T-helper 2 cell treated with Interferon-gamma antibody and Interleukin-4, amounts not matched to agents 100 ng/mL and 5 ng/mL, for 36 hours (primary cell): Measurements from ENCODE around the gene FPGS. TPM values are rescaled to one million over a fixed set of nuclear protein-coding genes. Genes with fewer than 3 reads are reported as not detected.
"Not testable (repeated sequence)": the region's sequence is repeated elsewhere in the genome, so short reads cannot be mapped to it uniquely, and the experiment has no call there.

Experiments
- intact Hi-C: fragments of 100-400 bp; cut with micrococcal nuclease; formaldehyde crosslinking; loops from one replicate; pipeline ENCODE4 v1.15.1; 2023
- total RNA-seq: library from RNA; stranded (reverse); gene quantifications from 2 replicates; pipeline ENCODE4 v1.2.3, GENCODE V29; 2022

FPGS gene
- total RNA-seq, 1 donor from 2014 or later, result 97.5 TPM

DNA sequence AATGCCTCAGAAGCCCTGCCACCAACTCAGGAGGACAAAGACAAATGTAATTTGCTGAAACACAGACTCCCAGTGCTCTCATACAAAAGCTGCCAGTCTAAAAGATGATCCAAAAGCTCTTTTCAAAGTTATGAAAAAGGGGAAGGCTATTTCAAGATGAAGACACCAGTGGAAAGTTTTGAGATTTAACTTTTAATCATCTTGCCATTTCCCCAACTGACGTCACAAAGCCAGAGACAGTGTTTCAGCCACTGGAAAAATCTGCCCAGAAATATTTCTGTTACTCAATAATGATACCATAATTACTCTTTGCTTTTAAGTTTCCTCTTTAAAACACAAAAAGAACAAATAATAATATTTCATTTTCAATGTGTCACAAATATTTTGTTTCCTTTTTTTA is 30.9 kb downstream of the FPGS start:
- intact Hi-C loops, result no loop called here

DNA sequence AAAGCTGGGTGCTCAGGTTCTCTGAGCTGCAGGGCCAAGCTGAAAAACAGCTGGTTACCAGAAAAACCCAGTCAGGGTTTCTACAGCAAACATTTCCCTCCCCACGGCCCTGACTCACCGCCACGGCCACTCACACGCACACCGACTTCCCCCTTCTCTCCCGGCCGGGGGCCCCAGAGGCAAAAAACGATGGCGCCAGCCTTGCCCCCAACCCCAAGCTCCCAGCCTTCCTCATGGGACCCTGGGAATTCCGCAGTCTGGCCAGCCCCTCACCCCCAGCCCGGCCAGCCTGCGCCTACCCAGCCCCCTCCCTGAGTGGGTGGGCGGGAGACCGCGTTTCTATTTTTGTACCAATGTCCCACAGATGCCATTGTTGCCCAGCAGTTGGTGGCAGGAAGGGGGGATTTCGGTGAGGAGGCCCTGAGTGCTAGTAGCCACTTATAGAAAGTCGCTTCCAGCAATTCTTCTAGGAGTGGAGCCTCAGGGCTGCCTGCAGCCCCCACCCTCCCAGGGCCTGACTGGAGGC is 33.4 kb downstream of the FPGS start:
- intact Hi-C loops, result no loop called here

DNA sequence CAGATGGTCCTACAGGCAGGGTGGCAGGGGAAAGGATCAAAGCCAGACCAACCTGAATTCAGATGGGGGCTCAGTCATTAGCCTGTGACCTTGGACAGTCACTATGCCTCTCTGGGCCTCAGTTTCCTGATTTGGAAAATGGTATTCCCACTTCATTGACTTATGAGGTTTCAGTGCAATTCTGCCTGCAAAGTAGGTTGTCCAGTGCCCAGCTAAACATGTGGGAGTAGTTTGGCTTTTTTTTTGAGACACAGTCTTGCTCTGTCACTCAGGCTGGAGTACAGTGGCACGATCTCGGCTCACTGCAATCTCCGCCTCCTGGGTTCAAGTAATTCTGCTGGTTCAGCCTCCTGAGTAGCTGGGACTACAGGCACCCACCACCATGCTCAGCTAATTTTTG is 33.9 kb downstream of the FPGS start:
- intact Hi-C loops, result not testable (repeated sequence)

DNA sequence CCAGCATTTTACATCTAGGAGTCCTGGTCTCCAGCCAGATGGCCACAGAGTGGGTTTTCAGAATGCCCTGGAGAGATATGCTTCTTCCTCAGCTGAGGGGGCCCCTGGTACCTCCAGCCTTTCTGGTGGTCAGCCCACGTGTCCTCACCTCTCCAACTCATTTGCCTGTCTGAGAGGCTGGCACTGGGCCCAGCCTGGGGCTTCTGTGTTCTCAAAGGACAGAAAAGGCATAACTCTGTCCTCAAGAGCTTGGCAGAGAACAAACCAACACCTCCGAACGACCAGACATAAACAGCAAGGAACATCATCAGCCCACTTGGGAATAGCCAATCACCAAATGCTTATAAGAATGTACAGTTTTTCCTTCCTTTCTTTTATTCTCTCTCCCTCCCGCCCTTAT is 34.7 kb downstream of the FPGS start:
- intact Hi-C loops, result no loop called here

DNA sequence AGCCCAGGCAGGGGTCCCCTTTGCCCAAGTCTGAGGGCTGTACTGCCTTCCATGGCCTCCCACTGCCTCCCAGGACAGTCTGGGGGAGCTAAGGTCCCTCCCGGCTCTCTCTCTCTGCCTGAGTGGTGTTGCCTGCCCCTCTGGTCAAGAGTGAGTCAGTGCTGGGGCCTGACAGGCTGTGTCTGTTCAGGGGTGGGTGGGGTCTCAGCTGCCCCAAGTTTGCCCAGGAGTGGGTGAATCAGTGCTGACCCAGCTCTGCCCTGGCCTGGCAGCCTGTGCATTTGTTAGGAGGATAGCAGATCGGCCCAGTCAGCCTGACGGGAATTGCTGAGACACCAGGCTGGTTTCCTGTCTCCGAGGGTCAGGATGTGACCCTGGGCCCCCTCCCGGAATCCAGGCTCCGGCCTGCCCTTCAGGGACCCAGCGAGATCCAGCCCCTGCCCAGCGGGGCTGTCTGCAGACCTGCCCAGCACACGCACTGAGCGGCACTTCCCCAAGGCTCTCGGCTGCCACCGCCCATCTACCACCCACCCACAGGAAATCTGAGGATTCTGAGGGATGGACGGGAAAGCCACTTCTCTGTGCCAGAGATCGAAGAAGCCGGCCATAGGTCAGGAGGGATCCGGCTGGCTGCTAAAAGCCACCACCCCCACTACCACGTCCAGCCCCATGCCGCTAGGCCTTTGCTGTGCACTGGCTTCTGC is 35.8 kb downstream of the FPGS start:
- intact Hi-C loops, result no loop called here

DNA sequence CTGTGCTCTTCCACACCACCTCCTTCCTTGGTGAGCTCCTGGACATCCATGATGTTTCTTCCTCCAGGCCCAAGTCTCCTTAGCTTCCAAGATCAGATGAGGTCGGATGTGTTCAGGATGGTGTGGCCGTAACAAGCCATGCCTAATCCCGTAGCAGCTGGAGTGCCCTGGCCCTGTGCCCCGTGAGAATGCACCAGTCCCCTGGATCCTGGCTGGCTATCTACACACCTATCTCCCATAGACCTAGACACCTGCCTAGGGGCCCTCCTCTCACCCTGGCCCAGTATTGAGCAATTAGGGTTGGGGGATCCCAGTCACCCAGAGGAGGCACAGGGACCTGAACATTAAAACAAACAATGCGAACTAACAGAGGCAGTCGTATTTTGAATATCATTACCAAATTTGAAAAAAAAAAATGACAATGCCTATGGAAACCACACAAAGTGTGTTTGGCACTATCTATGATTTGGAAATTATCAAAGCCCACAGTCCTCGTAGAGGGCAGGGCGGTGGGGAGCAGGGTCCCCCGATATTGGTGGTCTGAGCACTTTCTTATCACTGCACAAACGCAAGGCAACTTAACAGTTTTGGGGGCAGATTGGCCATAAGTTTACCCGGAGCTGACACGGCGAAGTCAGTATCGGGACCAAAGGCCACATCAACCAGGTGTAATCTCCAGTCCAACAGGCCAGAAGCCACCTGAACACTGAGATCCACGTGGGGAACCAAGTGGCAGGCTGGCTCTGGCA is 38.6 kb downstream of the FPGS start:
- intact Hi-C loops, result no loop called here

DNA sequence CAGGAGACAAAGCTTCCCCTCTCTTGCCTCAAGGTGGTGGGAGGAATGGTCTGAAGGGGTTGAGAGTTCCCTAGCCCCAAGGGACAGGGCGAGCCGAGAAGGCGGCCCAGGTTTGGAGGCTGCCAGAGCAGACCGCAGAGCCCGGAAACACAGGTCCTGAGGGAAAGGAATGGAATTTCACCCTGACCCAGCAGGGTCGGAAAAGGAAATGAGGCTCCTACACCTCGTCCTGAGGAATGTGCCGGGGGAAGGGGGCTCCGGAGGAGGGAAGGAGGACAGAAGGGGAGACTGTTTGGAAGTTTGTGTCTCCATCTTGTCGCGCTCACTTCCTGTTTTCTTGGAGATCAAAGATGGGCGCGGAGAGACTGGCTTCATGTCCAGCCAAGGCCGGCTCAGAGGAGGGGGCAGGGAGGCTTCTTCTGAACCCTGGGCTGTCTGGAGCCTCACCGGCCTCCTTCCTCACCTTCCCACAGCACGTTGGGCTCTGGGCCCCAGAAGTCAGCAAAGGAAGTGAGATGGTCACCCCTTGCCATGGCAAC is 42.2 kb downstream of the FPGS start:
- intact Hi-C loops, result no loop called here

DNA sequence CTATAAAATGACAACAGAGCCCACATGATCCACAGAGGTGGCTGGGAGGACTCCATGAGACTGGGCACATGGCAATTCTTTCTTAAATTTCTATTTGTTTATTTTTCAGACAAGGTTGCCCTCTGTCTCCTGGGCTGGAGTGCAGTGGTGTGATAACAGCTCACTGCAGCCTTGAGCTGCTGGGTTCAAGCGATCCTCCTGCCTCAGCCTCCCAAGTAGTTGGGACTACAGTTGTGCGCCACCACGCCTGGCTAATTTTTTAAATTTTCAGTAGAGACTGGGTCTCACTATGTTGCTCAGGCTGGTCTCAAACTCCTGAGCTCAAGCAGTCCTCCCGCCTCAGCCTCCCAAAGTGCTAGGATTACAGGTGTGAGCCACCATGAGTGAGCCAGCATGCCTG is 42.9 kb downstream of the FPGS start:
- intact Hi-C loops, result not testable (repeated sequence)

DNA sequence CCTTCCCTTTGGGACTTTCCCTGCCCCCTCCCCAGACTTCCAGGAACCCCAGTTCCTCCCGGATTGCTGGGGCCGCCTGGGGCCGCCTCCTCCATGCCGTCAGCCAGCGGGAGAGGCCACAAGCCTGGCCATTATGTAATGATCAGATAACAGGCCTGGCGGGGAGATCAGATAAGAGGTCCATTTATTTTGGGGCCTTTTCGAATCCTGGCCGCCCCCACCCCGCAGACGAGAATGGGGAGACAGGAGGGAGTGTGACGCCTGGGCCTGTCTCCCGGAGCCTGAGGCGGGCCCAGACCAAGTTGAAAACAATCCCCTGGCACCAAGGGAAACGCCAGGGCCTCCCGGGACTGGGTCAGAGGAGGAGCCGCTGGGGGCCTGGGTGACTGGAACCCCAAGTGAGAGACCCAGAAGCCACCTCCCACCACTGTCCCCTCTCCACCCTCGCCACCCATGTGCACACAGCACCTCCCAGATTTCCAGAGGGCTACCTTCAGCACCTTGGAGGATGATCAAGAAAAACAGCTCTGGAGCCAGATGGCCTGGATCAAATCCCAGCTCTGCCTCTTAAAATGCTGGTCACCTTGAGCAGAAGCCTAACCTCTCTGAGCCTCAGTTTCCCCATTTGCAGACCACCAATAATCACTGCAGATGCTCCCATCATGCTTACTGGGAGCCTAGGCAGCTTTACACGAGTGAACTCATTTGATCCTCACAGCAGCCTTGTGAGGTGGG is 43.9 kb downstream of the FPGS start:
- intact Hi-C loops, result no loop called here

DNA sequence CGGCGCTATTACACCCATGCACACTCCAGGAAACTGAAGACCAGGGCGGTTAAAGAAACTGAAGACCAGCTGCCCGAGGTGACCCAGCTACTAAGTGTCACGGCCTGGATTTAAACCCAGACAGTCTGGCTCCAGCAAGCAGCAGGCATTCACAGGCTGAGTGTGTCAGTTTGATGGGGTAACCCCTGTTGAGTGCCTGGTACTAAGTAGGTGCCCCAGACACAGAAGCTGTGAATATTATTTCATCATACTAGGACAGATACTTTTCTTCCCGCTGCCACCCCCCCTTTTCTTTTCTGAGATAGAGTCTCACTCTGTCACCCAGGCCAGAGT is 44.5 kb downstream of the FPGS start:
- intact Hi-C loops, result no loop called here

DNA sequence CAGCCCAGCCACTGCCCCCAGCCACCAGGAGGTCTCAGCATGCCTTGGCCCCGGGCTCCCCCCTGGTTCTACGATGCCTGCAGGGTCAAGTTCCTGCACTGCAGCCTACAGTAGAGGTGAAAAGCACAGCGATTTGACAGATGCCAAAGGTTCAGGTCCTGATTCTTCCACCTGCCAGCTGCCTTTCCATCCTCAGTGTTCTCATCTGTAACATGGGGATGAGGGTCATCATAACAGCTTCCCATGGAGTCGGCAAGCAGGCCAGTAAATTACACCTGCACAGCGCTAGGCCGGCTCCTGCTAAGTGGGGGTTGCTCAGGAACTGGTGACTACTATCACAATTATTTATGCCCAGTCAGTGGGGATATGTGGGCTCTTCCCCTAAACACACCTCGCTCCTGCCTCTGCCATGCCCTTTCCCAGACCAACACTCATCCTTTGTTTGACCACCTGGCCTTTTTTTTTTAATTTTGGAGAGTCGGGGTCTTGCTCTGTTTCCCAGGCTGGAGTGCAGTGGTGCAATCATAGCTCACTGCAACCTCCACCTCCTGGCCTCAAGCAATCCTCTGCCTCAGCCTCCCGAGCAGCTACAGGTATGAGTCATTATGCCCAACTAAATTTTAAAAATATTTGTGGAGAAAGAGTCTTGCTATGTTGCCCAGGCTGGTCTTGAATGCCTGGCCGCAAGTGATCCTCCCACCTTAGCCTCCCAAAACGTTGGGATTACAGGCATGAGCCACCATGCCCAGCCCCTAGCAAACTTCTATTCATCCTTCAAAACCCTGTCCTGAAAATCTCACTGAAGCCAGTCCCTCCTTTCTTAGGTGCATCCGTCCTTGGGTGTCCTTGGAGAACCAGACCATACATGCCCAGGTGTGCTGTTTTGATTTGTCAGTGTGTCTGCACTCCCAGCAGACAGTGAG is 45.4 kb downstream of the FPGS start:
- intact Hi-C loops, result no loop called here

DNA sequence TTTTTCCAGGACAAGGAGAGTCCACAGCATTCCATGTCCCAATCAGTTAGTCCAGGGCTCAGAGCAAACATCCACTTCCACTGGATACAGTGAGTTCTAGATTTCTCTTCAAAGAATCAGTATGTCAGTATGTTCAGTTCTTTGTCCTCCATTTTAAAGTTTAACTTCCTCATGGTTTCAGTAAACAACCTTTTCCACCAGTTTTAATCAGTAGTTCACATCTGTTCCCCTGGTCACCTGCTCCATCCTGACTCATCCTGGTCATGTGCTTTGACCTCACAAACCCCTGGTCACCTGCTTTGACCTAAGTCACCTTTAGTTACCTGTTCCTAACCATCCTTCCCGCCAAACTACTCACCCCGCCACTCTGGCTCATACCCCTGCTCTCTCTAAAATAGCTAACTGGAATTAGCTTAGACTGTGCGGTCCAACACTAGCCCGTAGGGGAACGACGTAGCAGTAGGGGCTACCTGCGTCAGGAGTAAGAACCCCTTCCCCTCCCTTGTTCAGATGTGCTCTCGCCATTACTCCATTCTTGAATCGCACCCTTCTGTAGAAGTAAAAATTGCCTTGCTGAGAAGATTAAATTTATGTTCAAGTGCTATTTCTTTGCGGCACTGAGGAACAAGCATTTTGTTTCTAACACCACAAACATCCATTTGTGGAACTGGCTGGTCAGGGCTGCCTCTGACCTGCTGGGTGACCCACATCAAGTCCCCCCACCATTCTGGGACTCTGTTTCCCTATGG is 46.2 kb downstream of the FPGS start:
- intact Hi-C loops, result no loop called here

DNA sequence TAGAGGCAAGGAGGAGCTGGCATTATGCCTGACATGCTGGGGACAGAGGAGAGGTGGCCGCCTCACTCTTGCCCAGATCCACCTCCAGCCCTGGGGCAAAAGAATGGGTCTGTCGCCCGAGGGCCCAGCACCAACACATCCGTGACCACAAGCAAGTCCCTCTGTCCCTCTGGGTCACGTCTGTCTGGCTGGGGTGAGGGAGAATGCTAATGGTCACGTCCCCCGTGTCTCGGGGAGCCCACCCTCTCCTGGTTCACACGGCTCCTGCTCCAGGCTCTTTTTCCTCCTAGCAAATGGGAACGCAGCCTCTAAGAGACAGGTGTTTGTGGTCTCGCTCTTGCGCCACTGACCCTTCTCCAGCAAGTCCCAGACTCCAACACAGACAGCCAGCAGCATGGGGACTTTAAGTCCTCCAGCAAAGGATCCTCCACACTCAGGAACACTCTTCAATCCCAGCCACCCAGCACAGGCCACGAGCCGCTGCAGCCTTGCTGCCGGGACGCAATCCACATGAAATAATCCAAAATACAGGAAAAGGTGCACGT is 47.7 kb downstream of the FPGS start:
- intact Hi-C loops, result no loop called here

DNA sequence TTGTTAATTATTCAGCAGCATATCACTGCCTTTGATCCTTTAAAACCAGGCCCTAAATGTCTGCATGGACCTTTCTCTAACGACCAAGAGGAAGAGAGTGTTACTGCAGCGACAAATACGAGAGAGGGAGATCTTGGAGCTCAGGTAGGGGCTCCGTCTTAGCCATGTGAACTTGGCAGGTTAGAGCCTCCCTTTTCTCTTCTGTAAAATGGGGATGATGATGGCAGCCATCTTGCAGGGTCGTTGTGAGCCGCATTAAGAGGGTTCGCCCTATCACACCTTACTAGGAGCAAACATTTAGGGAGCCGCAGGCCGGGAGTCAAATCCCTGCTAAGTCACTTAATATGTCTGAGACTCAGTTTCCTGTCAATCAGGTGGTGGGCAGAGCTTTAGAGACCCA is 50.1 kb downstream of the FPGS start:
- intact Hi-C loops, result no loop called here

DNA sequence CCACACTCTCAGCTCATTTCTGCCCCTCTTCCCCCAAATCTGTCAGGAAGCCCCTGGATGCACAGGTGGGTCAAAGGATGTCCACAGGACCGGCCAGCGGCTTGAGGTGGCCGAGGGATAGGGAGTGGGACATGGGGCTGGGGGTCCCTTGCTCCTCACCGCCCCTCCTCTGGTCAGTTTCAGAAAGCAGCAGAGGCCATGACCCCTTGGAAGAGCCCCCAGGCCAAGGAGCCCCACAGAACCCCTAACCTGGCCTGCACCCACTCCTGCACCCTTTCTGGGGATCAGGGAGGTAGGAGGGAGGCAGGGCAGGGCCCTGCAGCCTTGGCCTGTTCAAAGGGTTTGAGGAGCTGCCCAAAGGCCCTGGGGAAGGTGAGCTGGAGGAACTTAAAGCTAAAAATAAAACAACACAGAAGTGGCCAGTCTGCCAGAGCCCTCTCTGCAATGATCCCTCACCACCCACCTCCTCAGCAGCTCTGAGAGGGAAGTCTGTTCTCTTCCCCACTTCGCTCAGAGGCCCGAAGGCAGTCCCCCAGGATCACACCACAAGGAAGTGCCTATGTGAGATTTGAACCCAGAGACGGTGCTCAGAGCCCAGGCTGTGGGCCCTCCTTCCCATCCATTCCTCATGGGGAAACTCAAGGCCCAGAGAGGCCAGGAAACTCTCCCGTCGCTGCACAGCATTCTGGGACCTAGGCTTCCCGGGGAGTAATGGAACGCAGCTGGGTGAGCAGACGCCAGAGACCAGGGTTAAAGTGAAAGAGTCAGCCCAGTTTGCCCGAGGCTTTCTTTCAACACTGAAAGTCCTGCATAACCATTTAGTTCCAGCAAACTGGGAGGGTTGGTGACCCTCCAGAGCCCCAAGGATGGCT is 50.9 kb downstream of the FPGS start:
- intact Hi-C loops, result no loop called here

DNA sequence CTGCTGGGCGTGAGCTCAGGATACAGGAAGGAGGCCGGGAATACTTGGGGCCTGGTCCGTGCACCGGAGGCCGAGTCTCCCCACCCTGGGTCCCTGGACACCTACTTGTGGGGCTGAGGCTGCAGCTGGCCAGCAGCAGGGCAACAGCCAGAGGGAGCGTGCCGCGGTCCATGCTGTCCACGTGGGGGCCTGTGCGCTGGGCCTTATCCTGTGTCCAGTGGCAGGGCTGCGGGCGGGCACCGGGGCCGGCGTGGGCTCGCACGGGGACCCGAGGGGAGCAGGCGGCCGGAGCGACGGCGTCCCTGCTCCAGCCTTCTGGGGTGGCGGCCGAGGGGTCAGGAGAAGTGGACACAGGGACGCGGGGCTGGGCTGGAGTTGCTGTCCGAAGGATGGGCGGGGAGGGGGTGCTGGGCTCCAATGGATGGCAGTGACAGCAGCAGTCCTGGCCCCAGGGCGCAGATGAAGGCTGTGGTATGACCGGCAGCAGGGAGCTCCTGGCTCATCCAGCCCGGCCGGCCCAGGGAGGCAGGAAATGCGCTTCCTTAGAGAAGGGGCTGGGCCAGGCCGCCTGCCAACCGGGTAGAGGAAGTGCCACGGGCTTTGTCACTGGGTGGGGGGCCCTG is 51.6 kb downstream of the FPGS start, which contains the start of gene ENG:
Gene ENG, minus strand, starts transcription at position 475 of the 623 bp plus-strand sequence. Its CDS starts 303 bp downstream, at position 172.
- intact Hi-C loops, result no loop called here

DNA sequence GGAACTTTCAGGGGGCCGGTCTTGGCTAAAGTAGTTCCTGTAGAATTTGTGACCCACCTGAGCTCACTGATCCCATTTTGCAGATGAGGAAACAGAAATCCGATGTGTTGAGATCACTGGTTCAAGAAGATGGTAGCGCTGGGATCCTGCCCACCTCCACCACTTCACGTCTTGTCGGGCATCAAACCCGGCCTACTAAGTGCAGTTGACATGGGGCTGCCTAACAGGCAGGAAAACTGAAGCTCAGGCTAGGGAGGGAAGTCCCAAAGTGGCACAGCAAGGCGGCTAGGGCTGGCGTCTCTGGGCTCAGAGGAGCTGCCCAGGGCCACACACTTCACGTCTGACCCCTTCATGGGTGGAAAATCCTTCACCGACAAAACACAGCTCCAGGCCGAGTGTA is 52.3 kb downstream of the FPGS start:
- intact Hi-C loops, result no loop called here

DNA sequence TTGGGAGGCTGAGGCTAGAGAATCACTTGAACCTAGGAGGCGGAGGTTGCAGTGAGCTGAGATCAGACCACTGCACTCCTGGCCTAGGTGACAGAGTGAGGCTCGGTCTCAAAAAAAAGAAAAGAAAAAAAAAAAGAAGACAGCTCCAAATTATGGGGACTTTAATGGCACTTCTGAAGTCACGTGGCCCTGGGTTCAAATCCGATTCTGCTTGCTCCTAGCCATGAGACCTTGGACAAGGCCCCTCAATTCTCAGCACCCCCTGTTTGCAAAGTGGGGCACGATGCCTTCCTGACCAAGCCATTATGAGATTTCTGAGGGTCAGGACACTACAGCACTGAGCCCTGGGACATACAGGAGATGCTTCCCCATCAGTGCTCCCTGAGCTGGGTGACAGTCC is 52.8 kb downstream of the FPGS start:
- intact Hi-C loops, result no loop called here
